ENCODE data around the gene NUP214. TPM values are rescaled to one million over a fixed set of nuclear protein-coding genes. Genes with fewer than 3 reads are reported as not detected.

NUP214 gene
- total RNA-seq, 2 donors from 2014 or later, result 105 to 107 TPM

Other genes with a start within 250 kb of the NUP214 start
- gene QRFP, start 228.8 kb upstream of the NUP214 start, total RNA-seq, result not detected
- gene FIBCD1, start 186.3 kb upstream of the NUP214 start, total RNA-seq, result not detected
- gene LAMC3, start 116.4 kb upstream of the NUP214 start, total RNA-seq, result under 1 TPM; 0.47 to 0.50 TPM
- gene AIF1L, start 29.1 kb upstream of the NUP214 start, total RNA-seq, result under 1 TPM in 1 of 2 donors, not detected in 1; 0.22 TPM
- gene FAM78A, start 150.9 kb downstream of the NUP214 start, total RNA-seq, result 10 to 100 TPM; 59.5 to 60.4 TPM
- gene PLPP7, start 164.1 kb downstream of the NUP214 start, total RNA-seq, result under 1 TPM in 1 of 2 donors, not detected in 1; 0.17 TPM

Measured in T-helper 17 cell (primary cell).